ENCODE data around the gene LCP1. TPM values are rescaled to one million over a fixed set of nuclear protein-coding genes. Genes with fewer than 3 reads are reported as not detected.
A peak's percentile ranks its signal among the peaks of the same experiment; 100 is the strongest.

The LCP1 gene
- total RNA-seq, 1 experiment from 2014 or later, result not detected

DNA sequence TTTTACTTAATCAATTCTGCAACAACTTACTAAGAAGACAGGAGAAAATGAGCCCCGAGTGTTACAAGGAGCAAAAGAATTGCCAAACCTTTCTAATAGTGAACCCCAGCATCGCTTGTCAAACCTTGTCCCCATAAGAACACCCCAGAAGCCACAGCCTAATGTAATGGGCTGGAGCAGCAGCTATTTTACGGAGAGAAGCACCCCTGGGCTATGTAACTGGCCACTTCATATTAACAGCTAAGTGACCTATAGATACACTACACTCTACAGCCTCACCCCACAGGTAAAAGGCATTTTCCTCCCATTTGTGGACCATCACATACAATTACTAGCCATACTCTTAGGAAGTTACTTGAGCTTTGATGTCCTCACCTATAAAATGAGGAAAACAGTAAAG is 49.9 kb downstream of the LCP1 start:
- H3K27ac ChIP-seq, result no peak overlapping the region
- no peaks in the 10 kb centered on the region for H3K4me1 ChIP-seq
- no peak for DNase-seq
- H3K9me3 ChIP-seq (replicated peaks), result no peaks in the 10 kb centered on the region
- H3K27me3 ChIP-seq, result no peaks in the 10 kb centered on the region; the same call in 1 of the 2 replicates
- H3K4me3 ChIP-seq, result no peak overlapping the region
- no peaks in the 10 kb centered on the region for H3K36me3 ChIP-seq

DNA sequence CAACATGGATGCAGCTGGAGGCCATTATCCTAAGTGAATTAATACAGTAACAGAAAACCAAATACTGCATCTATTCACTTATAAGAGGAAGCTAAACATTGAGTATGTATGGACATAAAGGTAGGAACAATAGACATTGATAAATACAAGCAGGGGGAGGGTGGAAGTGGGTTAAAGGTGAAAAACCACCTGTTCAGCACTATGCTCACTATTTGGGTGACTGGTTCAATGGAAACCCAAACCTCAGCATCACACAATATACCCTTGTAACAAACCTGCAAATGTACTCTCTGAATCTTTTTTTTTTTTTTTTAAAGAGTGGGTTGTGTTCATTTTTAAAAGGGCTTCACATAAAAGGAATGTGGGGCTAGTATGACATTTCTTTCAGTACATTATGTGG is 50.3 kb downstream of the LCP1 start:
- no peak overlapping the region for H3K27ac ChIP-seq
- DNase-seq, result no peak
- no peak overlapping the region for H3K4me3 ChIP-seq
- H3K27me3 ChIP-seq, result no peaks in the 10 kb centered on the region; the same call in 1 of the 2 replicates
- H3K4me1 ChIP-seq, result no peaks in the 10 kb centered on the region
- no peaks in the 10 kb centered on the region for H3K36me3 ChIP-seq
- no peaks in the 10 kb centered on the region for H3K9me3 ChIP-seq (replicated peaks)

GRCh38 chr13:46129955-46130618 is 51.9 kb downstream of the LCP1 start:
- Histone ChIP-seq H3K9me3 (replicated peaks) (no peaks in the 10 kb centered on the region), H3K36me3 (no peaks in the 10 kb centered on the region), H3K4me3 (no peak overlapping the region), H3K27me3 (peaks cover 3% of the 10 kb centered on the region; the same call in 1 of the 2 replicates), H3K4me1 (no peaks in the 10 kb centered on the region), H3K27ac (no peak overlapping the region)
- DNase-seq, result no peak

DNA sequence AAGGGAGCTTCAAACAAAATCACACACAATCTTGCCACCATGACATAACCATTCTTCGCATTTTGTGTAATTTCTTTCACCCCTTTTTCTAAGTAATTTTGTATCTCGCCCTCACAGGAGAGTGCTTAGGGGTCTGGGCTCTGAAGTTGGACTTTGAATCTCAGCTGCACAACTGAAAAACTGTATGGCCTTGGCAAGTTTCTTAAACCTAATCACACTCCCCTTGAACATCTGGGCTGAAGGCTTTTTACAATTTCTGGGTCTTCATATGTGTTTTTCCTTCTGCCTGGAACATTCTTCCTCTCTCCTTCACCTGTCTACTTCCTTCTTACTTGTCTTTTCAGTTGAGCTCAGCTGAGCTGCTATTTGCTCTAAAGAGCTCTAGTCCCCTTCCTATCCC is 52.9 kb downstream of the LCP1 start:
- Histone ChIP-seq H3K9me3 (replicated peaks) (no peaks in the 10 kb centered on the region), H3K4me1 (no peaks in the 10 kb centered on the region), H3K27me3 (peaks cover 3% of the 10 kb centered on the region; the same call in 1 of the 2 replicates), H3K36me3 (no peaks in the 10 kb centered on the region), H3K4me3 (no peak overlapping the region), H3K27ac (no peak overlapping the region)
- no peak for DNase-seq

DNA sequence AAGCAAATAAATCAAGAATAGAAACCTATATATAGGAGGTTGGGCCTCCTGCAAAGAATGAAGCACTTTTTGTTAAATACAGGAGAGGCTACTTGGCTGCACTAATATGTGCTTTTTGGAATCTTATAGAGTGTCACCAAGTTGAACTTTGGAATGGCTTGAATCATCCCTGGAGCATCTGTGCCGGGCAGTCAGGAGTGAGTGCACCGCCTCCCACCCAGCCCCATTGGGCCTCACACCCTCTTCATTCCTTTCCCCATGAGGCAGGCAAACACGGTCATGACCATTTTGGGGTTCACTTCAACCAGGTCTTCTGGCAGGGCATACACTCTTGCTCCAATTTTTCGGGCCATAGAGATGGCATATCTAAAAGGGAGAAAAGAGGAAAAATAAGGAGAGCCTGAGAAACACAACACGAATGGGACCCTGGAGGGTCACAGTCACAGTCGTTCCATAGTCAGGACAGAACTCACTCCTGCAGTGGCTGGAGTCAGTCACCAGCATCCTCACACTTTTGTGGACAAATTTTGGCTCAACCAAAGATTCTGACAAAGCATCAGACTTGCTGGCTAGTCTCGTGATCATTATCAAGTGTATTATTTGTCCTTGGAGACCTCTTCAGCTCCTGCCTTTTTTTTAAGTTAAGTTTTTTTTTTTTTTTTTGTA is 54.5 kb downstream of the LCP1 start:
- H3K4me3 ChIP-seq, result no peak overlapping the region
- no peak overlapping the region for H3K27ac ChIP-seq
- peaks cover 3% of the 10 kb centered on the region; the same call in 1 of the 2 replicates for H3K27me3 ChIP-seq
- no peaks in the 10 kb centered on the region for H3K36me3 ChIP-seq
- no peak for DNase-seq
- no peaks in the 10 kb centered on the region for H3K9me3 ChIP-seq (replicated peaks)
- no peaks in the 10 kb centered on the region for H3K4me1 ChIP-seq

DNA sequence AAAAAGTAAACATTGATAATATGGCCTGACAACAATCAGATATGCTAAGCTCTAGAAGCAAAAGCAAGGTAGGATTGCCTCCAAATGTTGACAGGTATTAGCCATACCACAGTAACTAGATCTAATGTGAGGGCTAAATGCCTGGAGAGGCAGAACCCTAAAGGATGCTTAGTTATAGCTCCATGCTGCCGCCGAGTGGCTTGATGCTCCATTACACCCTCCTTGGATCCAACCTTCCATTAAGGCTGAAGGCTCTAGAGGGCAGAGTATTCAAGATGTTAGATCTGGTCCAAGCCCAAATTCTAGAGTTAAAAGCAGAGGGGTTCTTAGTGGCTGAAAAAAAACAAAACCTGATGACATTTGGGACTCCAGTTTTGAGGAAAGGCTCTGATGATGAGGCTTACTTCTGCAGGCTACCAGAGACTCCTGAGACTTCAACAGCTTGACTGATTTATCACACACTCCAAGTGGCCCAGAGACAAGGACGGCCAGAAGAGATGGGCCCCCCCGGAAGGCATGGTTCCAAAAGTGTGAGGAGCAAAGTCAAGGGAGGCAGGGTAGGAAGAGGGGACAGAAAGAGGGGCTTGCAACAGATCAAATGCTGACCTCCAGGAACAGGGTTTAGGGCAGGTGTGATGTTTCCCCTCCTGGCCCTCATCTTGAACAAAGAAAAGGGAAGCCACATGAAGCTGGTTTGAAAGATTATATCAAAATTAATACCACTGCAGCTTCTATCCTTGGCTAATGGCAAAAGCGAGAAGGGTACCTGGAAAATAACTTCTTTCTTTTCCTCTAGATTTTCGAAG is 55.2 kb downstream of the LCP1 start:
- Histone ChIP-seq H3K36me3 (no peaks in the 10 kb centered on the region), H3K4me3 (no peak overlapping the region), H3K27ac (no peak overlapping the region), H3K9me3 (replicated peaks) (no peaks in the 10 kb centered on the region), H3K27me3 (0 out of 2 replicates have a peak, but pooled peaks cover 3% of the 10 kb centered on the region), H3K4me1 (no peaks in the 10 kb centered on the region)
- DNase-seq, result peak; percentile 46 to 84

DNA sequence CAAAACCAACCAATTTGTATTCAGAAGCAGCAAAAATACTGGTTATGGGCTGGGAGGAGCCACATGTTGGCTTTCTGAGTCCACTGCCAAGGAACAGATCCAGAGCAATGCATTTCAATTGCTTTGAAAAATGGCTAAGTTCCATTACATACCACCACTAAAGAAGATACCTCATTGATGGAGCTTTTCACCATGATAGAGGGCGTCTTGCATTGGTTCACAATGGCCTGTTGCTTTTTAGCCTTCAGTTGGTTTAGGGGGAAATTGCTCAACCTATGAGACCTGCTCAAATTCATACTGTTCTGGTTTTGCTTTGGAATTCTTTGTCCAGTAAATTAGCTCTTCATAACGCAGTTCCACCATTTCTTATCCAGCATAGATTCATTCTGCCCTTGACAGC is 55.9 kb downstream of the LCP1 start:
- DNase-seq, result no peak
- no peak overlapping the region for H3K4me3 ChIP-seq
- no peaks in the 10 kb centered on the region for H3K4me1 ChIP-seq
- H3K27ac ChIP-seq, result no peak overlapping the region
- no peaks in the 10 kb centered on the region for H3K36me3 ChIP-seq
- H3K9me3 ChIP-seq (replicated peaks), result no peaks in the 10 kb centered on the region
- 0 out of 2 replicates have a peak, but pooled peaks cover 3% of the 10 kb centered on the region for H3K27me3 ChIP-seq

DNA sequence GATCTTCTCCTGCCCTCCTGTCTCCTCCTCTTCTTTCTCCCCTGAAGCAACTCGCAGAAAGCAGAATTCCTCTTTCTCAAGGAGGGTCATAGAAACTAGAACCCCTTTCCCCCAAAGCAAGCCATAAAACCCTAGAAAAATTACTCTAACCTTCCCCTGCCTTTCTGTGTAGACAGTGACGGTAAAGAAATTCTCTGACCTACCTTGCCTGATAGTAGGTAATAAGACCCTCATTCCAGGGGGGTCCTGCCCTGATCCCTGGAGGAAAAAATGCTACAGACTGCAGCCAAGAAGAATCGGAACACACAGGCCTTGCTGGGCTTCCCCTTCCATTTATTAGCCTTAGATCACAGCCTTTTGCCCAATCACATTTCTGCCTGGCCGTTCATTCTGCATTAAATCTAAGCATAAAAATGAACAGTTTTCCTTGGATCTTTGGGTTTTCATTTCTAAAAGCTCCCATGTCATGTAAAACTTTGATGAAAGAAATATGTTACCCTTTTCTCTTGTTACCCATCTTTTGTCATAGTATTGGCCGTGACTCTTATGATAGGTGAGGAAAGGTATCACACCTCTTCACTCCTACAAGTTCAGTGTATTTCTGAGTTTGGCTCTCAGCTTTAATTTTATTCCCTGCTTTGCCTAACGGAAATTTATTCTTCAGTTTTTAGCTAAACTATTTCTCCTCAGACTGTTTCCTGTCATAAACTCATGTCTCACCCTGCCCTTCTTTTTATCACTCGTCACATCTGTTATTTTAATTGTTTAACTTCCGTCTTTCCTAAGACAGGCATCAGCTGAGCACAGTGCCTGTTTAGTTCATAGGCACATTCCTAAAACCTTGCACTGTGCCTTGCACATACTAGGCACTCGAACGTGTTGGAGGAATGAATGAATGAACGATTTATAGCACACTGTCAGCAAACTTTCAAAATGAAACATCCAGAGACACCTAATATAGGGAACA is 56.7 kb downstream of the LCP1 start:
- no peak overlapping the region for H3K27ac ChIP-seq
- H3K4me3 ChIP-seq, result no peak overlapping the region
- DNase-seq, result no peak
- 0 out of 2 replicates have a peak, but pooled peaks cover 3% of the 10 kb centered on the region for H3K27me3 ChIP-seq
- H3K9me3 ChIP-seq (replicated peaks), result no peaks in the 10 kb centered on the region
- H3K4me1 ChIP-seq, result no peaks in the 10 kb centered on the region
- H3K36me3 ChIP-seq, result no peaks in the 10 kb centered on the region

- no peak overlapping the region for H3K27ac ChIP-seq
Measured at GRCh38 chr13:46124531-46124966, 57.4 kb downstream of the LCP1 start.

DNA sequence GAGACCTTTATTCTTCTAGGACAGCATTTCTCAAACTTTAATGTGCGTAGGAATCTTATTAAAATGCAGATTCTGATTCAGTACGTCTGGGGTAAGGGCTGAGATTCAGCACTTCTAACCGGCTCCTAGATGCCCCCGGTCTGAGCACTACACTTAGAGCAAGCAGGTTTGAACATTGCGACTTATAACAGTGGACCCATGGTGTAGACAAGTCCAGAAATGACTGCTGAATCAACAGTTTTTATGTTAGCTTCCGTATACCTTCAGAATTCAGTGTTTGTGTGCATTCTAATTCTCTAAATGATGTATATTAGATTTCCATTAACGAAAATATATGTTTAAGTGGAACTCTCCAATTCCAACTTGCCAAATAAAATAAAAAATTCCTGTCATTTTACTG is 59.7 kb downstream of the LCP1 start:
- H3K27ac ChIP-seq, result no peak overlapping the region

More at GRCh38 chr13:46124531-46124966, 57.4 kb downstream of the LCP1 start:
- no peak for DNase-seq
- Histone ChIP-seq H3K4me1 (no peaks in the 10 kb centered on the region), H3K4me3 (no peak overlapping the region), H3K9me3 (replicated peaks) (no peaks in the 10 kb centered on the region), H3K36me3 (no peaks in the 10 kb centered on the region), H3K27me3 (0 out of 2 replicates have a peak, but pooled peaks cover 3% of the 10 kb centered on the region)

DNA sequence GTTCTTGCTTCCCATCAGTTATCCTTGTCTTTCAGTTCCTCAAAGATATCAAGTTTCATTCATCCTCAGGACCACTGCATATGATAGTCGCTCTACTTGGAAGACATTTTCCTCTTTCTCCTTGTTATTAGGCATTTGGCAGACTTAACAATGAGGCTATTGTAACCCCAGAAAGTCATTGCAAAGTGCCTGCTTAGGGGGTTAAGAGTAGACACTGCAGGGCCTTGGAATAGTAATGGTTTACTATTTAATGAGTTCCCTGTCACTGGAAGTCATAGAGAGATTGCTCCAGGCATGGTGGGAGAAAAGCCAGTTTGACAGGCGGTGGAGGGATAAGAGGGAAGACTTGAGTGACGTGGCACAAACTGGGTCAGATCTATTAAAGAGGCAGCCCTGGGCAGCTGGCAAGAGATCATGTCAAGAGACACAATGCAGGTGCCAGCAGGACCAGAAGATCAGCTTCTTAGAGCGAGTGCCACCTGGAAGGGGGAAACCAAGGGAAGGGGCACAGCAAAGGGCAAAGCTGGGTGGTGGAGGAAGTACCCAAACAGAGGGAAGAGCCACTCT is 60.3 kb downstream of the LCP1 start:
- H3K27ac ChIP-seq, result no peak overlapping the region
- no peaks in the 10 kb centered on the region; the same call in 1 of the 2 replicates for H3K36me3 ChIP-seq
- no peaks in the 10 kb centered on the region for H3K4me1 ChIP-seq
- DNase-seq, result no peak
- no peaks in the 10 kb centered on the region for H3K9me3 ChIP-seq (replicated peaks)
- H3K27me3 ChIP-seq, result 0 out of 2 replicates have a peak, but pooled peaks cover 3% of the 10 kb centered on the region
- H3K4me3 ChIP-seq, result no peak overlapping the region

More for the DNA sequence above, 59.7 kb downstream of the LCP1 start:
- no peaks in the 10 kb centered on the region; the same call in 1 of the 2 replicates for H3K36me3 ChIP-seq
- no peaks in the 10 kb centered on the region for H3K9me3 ChIP-seq (replicated peaks)
- no peak overlapping the region for H3K4me3 ChIP-seq
- no peaks in the 10 kb centered on the region for H3K4me1 ChIP-seq
- no peak for DNase-seq
- H3K27me3 ChIP-seq, result 0 out of 2 replicates have a peak, but pooled peaks cover 3% of the 10 kb centered on the region

GRCh38 chr13:46121033-46121432 is 60.9 kb downstream of the LCP1 start:
- H3K27me3 ChIP-seq, result 0 out of 2 replicates have a peak, but pooled peaks cover 3% of the 10 kb centered on the region
- H3K9me3 ChIP-seq (replicated peaks), result no peaks in the 10 kb centered on the region
- no peak overlapping the region for H3K4me3 ChIP-seq
- H3K36me3 ChIP-seq, result no peaks in the 10 kb centered on the region; the same call in 1 of the 2 replicates
- H3K27ac ChIP-seq, result no peak overlapping the region
- no peaks in the 10 kb centered on the region for H3K4me1 ChIP-seq
- DNase-seq, result no peak

- Histone ChIP-seq H3K36me3 (no peaks in the 10 kb centered on the region; the same call in 1 of the 2 replicates), H3K27ac (no peak overlapping the region), H3K27me3 (no peaks in the 10 kb centered on the region), H3K4me3 (no peak overlapping the region), H3K4me1 (no peaks in the 10 kb centered on the region), H3K9me3 (replicated peaks) (no peaks in the 10 kb centered on the region)
- peak; percentile 9 to 34 for DNase-seq
Measured at GRCh38 chr13:46119883-46120614, 61.9 kb downstream of the LCP1 start.
